ENCODE data around the gene CABLES1.

The CABLES1 gene

DNA sequence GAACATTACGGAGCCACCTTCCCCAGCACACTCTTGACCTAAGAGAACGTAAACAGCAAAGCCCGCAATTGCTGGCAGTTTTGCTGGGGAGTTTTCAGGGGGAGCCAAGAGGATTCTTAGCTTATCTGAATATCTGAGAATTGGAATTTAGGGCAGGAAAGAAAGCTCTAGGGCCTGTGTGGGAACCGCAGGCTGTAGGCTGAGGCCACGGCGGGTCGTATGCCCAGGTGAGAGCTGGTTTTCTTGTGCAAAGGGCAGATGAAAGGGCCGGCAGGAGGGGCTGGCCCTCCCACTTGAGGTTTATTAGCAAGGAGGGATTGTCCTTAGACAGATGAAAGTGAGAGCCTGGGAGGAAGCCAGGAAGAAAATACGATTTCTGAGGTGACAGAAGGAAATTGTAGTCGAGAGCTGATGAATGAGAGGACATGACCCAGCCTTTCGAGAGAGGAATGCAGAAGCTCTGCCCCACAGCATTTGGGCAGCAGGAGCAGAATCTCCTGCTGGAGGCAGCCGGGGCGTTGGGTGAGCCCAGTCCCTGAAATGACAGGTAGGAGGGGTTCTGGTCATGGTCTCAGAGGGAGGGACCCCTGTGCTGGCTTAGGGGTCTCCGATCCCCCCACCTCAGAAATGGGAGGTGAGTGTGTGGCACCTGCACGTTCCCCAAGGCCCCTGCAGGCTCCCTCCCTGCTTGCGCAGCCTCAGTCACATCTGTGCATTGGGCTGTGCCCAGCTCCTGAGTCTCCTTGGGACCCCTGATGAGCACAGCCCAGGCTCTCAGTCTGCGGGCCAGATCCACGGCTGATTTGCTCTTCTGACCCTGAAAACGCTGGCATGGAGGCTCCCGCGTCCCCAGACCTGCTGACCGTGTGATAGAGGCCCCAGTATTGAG is 61.1 kb downstream of the CABLES1 start:
- no peak for DNase-seq

- DNase-seq, result no peak
Measured at GRCh38 chr18:23198217-23198845, 63.0 kb downstream of the CABLES1 start.

- DNase-seq, result no peak
Measured at GRCh38 chr18:23200756-23201155, 65.5 kb downstream of the CABLES1 start.

GRCh38 chr18:23201741-23202140 is 66.5 kb downstream of the CABLES1 start:
- no peak for DNase-seq

GRCh38 chr18:23203891-23204432 is 68.7 kb downstream of the CABLES1 start:
- no peak for DNase-seq

GRCh38 chr18:23204589-23205235 is 69.4 kb downstream of the CABLES1 start:
- DNase-seq, result no peak

DNA sequence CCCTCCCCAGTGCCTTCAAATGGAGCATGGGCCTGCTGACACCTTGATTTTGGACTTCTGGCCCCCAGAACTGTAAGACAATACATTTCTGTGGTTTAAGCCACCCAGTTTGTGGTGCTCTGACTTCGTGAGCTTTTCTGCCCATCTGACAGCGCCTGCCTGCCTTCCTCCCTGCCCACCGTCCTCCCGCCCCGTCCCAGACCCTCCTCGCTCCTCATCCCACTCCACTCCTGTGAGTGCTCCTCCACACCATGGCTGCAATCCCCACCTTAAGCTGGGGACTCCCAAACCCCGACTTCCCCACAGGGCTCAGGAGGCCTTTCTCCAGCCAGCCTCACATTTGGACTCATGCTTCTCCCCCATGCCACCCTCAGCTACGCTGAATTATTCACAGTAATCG is 70.7 kb downstream of the CABLES1 start:
- DNase-seq, result no peak

DNA sequence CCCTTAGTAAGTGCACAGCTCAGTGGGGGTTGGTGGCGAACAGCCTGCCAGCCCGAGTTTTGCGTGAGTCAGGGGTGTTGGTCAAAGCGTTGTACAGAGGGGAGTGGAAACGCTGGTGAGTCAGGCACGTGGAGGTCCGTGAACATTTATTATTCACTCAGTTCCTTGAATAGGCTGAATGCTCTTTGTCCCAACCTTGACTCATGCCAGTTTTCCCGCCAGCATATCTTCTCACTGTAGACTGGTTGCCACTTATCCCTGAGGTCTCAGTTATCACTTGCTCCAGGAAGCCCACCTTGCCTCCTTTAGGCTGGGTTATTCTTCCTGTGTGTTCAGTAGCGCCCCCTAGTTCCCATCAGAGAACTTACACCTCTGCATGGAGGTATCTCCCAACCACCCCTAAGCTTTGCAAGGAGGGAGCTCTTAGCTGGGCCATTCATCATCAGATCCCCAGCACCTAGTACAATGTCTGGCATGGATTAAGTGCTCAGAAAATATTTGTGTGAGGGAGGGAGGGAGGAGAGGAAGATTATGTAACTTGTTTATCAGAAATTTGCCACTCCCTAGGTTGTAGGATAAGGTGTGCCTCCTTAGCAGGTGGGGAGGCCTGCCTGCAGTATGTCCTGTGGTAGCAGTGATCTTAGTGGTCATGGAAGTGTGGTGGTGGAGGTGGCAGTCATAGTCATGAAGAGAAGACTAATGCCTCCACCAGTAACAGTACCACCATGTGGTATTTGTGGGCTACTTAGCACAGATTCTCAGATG is 72.1 kb downstream of the CABLES1 start:
- no peak for DNase-seq

DNA sequence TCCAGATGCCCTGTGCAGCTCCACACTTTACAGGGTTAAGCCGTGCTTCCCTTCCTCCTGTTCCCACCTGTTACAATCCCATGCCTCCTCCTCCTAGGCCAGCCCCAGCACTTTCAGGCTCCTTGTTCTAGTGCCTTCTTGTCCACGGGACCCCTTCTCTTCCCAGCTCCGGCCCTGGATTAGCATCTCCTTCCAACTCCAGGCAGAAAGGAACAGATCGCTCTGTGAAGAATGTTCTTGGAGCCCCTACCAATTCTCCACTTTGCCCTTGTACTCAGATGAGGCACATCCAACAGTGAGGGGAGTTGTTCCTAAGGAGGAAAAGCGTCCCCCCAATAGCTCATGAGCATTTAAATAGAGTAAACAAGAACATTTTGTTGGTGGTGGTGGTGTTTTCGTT is 72.7 kb downstream of the CABLES1 start:
- no peak for DNase-seq

DNA sequence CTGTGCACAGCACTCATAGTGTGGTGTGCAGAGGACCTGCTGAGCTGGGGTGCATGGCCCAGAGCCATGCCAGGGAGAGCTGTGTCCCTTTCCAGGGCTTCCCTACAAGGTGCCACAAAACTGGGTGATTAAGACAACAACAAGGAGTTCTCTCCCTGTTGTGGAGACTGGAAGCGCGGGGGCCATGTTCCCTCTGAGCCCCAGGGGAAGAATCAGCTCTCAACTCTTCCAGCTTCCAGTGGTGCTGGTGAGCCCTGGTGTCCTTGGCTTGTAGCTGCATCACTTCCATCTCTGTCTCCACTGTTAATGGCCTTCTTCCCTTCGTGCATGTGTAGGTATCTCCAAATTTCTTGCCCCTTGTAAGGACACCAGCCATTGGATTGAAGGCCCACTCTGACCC is 73.3 kb downstream of the CABLES1 start:
- DNase-seq, result no peak

DNA sequence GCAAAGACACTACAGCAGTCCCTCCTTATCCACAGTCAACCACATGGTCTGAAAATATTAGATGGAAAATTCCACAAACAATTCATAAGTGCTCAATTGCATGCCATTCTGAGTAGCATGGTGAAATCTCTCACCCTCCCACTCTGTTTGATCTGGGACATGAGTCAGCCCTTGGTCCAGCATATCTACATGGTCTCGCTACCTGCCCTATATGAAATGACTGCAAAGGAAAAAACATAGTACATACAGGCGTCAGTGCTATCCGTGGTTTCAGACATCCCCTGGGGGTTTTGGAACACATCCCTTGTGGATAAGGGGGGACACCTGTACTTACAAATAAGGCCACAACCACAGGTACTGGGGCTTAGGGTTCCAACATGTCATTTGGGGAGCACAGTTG is 73.7 kb downstream of the CABLES1 start:
- DNase-seq, result no peak

DNA sequence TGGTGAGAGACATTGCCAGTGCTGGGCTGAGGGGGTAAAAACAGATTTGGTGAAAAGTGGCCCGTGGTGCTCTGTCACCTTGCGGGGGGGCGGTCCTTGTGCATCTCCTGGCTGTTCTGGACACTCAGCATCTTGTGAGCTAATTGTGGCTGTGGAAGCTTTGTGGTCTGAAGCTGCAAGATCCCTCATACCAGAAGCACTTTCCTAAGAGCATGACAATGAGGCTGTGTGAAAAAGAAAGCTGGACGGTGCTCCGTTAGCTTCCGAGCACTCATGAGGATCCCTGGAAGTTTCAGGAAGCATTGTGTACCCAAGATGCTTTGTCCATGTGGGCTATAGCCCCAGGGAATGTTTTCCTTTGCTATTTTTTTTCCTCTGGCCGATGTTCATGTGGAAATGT is 74.5 kb downstream of the CABLES1 start:
- no peak for DNase-seq

DNA sequence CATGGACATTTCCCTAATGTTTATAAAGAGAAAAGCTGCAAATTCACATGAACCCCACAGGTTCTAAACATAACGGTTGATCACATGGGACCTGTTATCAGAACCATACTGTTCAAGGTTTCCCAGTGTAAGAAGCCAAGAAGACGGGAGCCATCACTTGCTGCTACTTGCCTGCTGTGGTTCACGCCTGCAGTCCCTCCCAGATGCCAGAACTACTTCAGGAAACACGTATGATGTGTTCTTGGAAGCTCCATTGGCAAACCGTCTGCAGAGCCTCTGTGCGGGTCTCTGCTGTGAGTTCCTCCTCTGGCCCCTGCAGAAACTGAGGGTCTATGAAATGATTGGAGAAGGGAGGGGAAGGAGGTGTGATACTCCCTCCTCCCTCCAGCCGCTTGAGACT is 75.2 kb downstream of the CABLES1 start:
- no peak for DNase-seq

DNA sequence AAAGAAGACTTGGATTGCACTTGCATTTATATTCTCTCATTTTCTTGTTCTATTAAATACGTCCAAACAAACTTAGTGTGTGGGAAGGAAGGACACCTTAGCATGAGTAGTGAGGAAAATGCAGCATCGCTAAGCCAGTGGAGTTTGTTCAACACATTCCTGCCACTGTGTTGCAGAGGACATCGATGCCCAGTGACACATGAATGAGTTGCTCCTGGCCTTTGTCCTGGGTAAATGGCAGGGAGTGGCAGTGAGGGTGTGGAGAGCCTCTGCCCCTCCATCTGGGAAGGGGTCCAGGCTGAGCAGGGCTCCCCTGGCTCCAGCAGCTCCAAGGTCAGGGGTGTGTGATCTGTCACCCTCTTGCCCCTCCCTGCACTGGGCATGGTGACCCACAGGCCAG is 75.9 kb downstream of the CABLES1 start:
- DNase-seq, result no peak

DNA sequence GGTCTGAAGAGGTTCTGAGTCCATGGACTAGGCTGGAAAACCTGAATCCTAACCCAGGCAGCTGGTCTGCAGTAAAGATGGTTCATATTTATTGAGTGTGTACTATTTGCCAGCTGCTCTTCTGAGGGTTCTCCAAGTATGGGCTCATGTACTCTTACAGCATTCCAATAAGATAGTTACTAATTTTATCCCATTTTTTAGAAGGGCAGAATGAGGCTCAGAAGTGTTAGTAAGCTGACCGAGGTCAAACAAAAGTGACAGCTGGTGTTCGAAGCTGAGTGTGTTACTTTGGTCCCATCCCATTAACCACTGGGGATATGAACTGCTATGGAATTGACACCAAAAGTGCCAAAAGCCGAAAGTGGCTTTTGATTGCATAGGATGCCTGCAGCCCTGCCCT is 76.9 kb downstream of the CABLES1 start:
- no peak for DNase-seq

GRCh38 chr18:23213200-23213599 is 77.9 kb downstream of the CABLES1 start:
- DNase-seq, result no peak

- DNase-seq, result no peak
Measured at GRCh38 chr18:23217781-23218180, 82.5 kb downstream of the CABLES1 start.

DNA sequence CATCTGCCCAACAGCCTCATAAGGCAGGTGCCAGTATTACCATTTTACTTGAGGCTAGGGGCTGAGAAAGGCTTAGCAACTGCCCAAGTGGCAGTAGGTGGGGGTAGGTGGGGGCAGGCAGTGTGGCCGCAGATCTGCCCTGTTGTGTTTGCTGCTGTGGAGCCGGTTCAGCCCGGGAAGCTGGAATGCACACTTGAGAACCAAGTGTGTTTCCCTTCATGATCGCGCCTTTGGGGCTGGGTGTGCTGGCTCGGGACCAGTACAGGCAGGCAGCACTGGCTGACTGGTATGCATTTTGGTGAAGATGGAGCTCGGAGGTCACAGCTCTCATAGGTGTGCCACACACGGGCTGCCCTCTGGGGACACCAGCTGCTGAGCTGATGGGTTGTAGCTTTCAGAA is 85.1 kb downstream of the CABLES1 start:
- no peak for DNase-seq

DNA sequence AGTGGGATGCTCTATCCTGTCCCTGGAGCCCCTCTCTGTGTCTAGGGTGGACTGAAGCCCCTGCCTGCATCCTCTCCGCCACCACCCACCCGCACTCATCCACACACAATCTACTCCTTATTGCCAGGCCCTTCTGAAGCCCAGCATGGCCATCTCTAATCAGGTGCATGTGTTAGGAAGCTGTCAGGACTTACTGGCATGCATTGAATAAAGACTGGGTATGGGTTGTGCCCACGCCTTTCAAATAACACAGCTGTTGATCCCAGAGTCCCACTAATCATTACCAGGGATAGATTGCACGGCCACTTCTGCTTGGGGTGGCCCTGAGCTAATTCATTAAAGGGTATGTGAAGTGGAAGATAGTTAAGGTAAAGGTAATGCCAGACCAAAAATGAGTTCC is 88.4 kb downstream of the CABLES1 start:
- DNase-seq, result no peak

- no peak for DNase-seq
Measured at GRCh38 chr18:23225503-23225902, 90.2 kb downstream of the CABLES1 start.

GRCh38 chr18:23226391-23226790 is 91.1 kb downstream of the CABLES1 start:
- DNase-seq, result no peak

DNA sequence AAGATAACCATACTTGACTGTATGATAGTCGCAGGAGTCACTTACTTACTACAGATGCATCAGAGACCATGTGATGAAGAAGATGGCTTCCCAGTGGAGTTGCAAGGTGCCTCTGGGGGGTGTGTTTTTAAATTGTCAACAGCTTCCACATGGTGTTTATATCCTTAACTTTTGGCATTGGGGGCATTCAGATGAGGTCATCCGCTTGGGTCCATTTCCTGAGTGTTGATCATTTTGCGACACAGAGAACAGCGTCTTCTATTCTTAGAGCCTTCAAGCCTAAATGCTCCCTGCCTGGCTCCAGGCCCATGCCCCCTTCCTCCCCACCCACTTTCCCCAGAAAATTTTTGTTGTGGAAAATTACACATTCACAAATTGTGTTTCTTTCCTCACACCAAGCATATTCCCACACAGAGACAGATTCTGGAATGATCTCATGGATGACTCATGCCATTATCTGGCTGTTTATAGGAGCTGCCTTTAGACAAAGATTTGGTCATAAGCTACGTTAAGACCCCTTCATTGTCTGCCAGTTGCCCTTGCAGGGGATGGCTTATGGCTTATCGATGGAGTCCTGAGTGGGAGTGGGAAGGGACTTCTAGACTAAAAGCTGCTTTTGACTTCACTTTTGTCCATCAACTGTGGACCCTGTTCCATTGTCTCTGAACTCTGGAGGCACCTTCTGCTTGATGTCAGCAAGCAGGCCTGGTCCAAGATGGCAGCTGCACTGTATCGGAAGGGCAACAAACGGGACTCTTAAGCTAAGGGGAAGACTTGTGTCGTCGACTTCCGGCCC is 91.8 kb downstream of the CABLES1 start:
- DNase-seq, result no peak
